Choroid plexus epithelial cell (primary cell): ENCODE results near the gene ERRFI1.
"Not testable (repeated sequence)": the region's sequence is repeated elsewhere in the genome, so short reads cannot be mapped to it uniquely, and the experiment has no call there.

Experiments used
- DNase-seq: peaks from one replicate; pipeline ENCODE4 v3.0.0-alpha.2; 2010; ENCODE audit warnings: low read depth
- H3K4me3 ChIP-seq: 2 replicates; pipeline ENCODE4 v1.5.1; 2011; ENCODE audit warnings: low read depth, mild to moderate bottlenecking, control low read depth, low read length, moderate library complexity
- CTCF ChIP-seq: conservative IDR thresholded peaks from 2 replicates; pipeline ENCODE4 v1.5.1; 2011; ENCODE audit warnings: low read depth, mild to moderate bottlenecking, control low read depth, inconsistent platforms, low read length, moderate library complexity

ERRFI1 gene

GRCh38 chr1:7970246-7970645 lies 55.9 kb downstream of the ERRFI1 start:
- H3K4me3 ChIP-seq, result no peak overlapping the region
- no peak for DNase-seq
- TF ChIP-seq CTCF, result no peak

GRCh38 chr1:7967651-7968050 lies 58.5 kb downstream of the ERRFI1 start:
- no peak for TF ChIP-seq CTCF
- H3K4me3 ChIP-seq, result no peak overlapping the region
- DNase-seq, result no peak

- H3K4me3 ChIP-seq, result no peak overlapping the region
- no peak for DNase-seq
- no peak for TF ChIP-seq CTCF
Observed at GRCh38 chr1:7967196-7967595, 58.9 kb downstream of the ERRFI1 start.

- no peak overlapping the region for H3K4me3 ChIP-seq
- no peak for DNase-seq
- TF ChIP-seq CTCF, result no peak
Observed at GRCh38 chr1:7964476-7964875, 61.6 kb downstream of the ERRFI1 start.

- not testable (repeated sequence) for DNase-seq, H3K4me3 ChIP-seq
Observed at GRCh38 chr1:7963841-7964240, 62.3 kb downstream of the ERRFI1 start.

GRCh38 chr1:7963378-7963730 lies 62.8 kb downstream of the ERRFI1 start:
- not testable (repeated sequence) for H3K4me3 ChIP-seq, DNase-seq

- no peak for TF ChIP-seq CTCF
- no peak for DNase-seq
- peak overlapping the region; percentile 85 for H3K4me3 ChIP-seq
Observed at GRCh38 chr1:7962636-7963377, 63.3 kb downstream of the ERRFI1 start.

GRCh38 chr1:7962014-7962335 lies 64.1 kb downstream of the ERRFI1 start:
- no peak for DNase-seq
- H3K4me3 ChIP-seq, result peak overlapping the region; percentile 85
- no peak for TF ChIP-seq CTCF
